Measurements from ENCODE around the gene B9D1. TPM values are rescaled to one million over a fixed set of nuclear protein-coding genes. Genes with fewer than 3 reads are reported as not detected.

Gene B9D1
- total and polyA plus RNA-seq, 9 of the 15 experiments (the other 6 are each of a cell fraction or from before 2014, with no cell fraction given), result 8.9 to 28.0 (median 17.9) TPM

- no peak for TF ChIP-seq ZNF639 (CRISPR knock-in tag; conservative IDR thresholded peaks at IDR 0.05 in 1 of 2, IDR thresholded peaks at IDR 0.05 in 1 of 2)
- no peak for TF ChIP-seq STAG1 (CRISPR knock-in tag; IDR thresholded peaks at IDR 0.05; ENCODE audit: borderline replicate concordance)
- no peak for TF ChIP-seq NR3C1 (CRISPR knock-in tag; IDR thresholded peaks at IDR 0.05)
- TF ChIP-seq STAT6 (CRISPR knock-in tag; IDR thresholded peaks at IDR 0.05), result no peak
- TF ChIP-seq ZNF512 (tag; IDR thresholded peaks at IDR 0.05), result no peak
- no peak for TF ChIP-seq ZNF778 (CRISPR knock-in tag; IDR thresholded peaks at IDR 0.05)
- no peak for TF ChIP-seq ZBTB9 (CRISPR knock-in tag; IDR thresholded peaks at IDR 0.05)
- no peak for TF ChIP-seq TFE3 (CRISPR knock-in tag; IDR thresholded peaks at IDR 0.05)
- no peak for TF ChIP-seq SMAD2 (IDR thresholded peaks at IDR 0.05; ENCODE audit: low read depth, low read length)
- TF ChIP-seq NCOA4 (IDR thresholded peaks at IDR 0.05; ENCODE audit: partially characterized antibody), result no peak
- no peak for TF ChIP-seq POLR2A (conservative IDR thresholded peaks at IDR 0.05)
- TF ChIP-seq ZFX (CRISPR knock-in tag; IDR thresholded peaks at IDR 0.05), result no peak
- TF ChIP-seq SRSF7 (optimal IDR thresholded peaks at IDR 0.05; ENCODE audit: low read depth, low read length), result no peak
- no peak for TF ChIP-seq HIVEP1 (CRISPR knock-in tag; IDR thresholded peaks at IDR 0.05)
- TF ChIP-seq CTCF (IDR thresholded peaks at IDR 0.05 in 2 of 3, conservative IDR thresholded peaks at IDR 0.05 in 1 of 3; ENCODE audit: insufficient read depth in 2 of 3, low read depth in 1 of 3, low read length in 3 of 3), result no peak
Measured at GRCh38 chr17:19346351-19347255, 15.9 kb downstream of the B9D1 start (continued).

All from K562 (cell line).